ENCODE results near the gene MYO1A.
"Not testable (repeated sequence)": the region's sequence is repeated elsewhere in the genome, so short reads cannot be mapped to it uniquely, and the experiment has no call there.

MYO1A gene

GRCh38 chr12:57087010-57087690 is 37.2 kb upstream of the MYO1A start:
- DNase-seq = no peak

GRCh38 chr12:57086493-57087009 is 36.6 kb upstream of the MYO1A start:
- DNase-seq = no peak

DNA sequence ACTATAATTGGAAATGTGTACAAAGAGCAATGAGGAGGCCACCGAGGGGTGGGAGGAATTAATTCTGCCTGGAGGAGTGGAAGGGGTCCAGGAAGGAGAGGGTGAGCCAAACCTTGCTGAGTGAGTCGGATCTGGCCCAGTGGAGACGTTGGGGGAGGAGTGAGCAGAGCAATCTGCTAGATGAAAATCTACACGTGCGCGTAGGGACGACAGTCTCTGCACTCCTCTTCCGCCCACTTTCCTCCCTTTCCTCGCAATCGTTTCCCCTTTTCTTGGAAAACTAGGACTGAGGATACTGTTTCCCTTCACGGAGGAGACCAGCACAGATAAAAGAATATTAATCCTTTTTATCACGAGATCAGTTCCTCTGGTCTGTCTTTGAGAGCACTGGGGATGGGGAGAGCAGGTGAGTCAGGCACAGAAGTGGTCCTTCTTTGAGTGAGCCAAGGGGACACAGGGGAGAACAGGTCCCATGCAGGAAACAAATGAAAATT is 36.1 kb upstream of the MYO1A start:
- DNase-seq = no peak

- DNase-seq = no peak
Measured at GRCh38 chr12:57080855-57081254, 30.9 kb upstream of the MYO1A start.

DNA sequence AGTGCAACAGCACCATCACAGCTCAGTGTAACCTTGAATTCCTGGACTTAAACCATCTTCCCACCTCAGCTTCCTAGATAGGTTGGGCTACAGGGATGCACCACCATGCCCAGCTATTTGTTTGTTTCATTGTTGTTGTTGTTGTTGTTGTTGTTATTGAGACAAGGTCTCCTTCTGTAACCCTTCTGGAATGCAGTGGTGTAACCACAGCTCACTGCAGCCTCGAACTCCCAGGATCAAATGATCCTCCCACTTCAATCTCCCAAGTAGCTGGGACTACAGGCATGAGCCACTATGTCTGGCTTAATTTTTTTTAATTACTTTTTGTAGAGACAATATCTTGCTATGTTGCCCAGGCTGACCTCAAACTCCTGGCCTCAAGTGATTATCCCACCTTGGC is 29.9 kb upstream of the MYO1A start:
- no peak for DNase-seq

GRCh38 chr12:57078519-57079404 is 28.8 kb upstream of the MYO1A start, which contains the start of gene NEMP1:
Gene NEMP1 (minus strand): TSS chr12:57078791. CDS start chr12:57078745, 46 bp downstream.
- DNase-seq = no peak

DNA sequence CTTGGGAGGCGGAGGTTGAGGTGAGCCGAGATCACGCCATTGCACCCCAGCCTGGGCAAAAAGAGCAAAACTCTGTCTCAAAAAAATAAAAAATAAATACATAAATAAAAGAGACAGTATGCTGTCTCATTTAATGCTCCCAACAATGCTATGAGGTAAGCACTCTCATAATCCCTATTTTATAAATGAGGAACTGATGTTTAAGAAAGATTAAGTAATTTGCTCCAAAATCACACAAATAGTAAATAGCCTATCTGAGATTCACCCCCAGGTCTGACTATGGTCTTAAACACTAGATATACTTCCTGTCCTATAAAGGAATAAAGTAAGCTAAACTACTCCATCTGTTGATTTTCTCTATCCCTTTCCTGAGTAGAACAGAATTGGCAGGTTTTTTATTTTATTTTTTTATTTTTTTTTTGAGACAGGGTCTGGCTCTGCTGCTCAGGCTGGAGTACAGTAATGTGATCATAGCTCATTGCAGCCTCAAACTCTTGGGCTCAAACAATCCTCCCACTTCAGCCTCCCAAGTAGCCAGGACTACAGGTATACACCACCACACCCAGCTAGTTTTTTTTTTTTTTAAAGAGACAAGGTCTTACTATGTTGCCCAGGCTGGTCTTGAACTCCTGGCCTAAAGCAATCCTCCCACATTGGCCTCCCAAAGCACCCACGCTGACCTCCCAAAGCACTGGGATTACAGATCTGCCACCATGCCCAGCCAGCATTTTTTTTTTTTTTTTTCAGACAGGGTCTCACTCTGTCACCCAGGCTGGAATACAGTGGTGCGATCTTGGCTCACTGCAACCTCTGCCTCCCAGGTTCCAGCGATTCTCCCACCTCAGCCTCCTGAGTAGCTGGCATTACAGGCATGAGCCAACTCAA is 23.9 kb upstream of the MYO1A start:
- not testable (repeated sequence) for DNase-seq

- no peak for DNase-seq
Measured at GRCh38 chr12:57072661-57073060, 22.7 kb upstream of the MYO1A start.

- no peak for DNase-seq
Measured at GRCh38 chr12:57069523-57069922, 19.6 kb upstream of the MYO1A start.

GRCh38 chr12:57066245-57066644 is 16.3 kb upstream of the MYO1A start:
- no peak for DNase-seq

- DNase-seq = no peak
Measured at GRCh38 chr12:57063991-57064685, 14.2 kb upstream of the MYO1A start.

- DNase-seq = no peak
Measured at GRCh38 chr12:57058454-57058853, 8.5 kb upstream of the MYO1A start.

DNA sequence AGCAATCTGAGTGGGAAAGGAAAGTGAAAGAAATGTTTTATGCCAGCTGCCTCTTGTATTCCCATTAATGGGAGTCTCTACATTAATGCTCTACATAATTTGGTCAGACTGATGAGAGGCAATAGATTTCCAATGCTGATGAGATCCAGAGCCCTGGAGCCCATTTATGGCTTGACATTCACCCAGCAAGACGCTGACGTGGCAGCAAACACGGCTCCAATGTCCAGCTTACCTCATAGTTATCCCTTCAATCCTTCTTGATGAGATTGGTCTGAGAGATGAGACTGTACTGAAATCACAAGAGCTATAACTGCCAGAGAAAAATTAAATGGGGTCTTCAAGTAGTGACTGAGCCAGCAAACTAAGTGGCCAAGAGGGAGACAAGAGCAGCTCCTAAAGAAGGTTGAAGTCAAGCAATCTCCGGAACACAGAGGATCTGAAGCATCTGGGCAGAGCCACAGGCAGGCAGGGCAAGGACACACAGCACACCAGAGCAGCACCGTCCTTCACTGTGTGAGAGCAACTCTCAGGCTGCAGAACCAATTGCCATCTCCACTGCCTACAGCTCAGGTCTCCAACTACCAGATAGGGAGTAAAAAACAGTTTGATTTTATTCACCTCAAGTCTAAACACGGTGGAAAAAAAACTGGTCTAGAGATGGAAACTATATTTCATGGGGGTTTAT is 7.3 kb upstream of the MYO1A start:
- no peak for DNase-seq

GRCh38 chr12:57055824-57056223 is 5.9 kb upstream of the MYO1A start:
- no peak for DNase-seq

GRCh38 chr12:57053901-57054300 is 4.0 kb upstream of the MYO1A start:
- DNase-seq = not testable (repeated sequence)

- not testable (repeated sequence) for DNase-seq
Measured at GRCh38 chr12:57053146-57053545, 3.2 kb upstream of the MYO1A start.

- no peak for DNase-seq
Measured at GRCh38 chr12:57051011-57051410, 1.1 kb upstream of the MYO1A start.

DNA sequence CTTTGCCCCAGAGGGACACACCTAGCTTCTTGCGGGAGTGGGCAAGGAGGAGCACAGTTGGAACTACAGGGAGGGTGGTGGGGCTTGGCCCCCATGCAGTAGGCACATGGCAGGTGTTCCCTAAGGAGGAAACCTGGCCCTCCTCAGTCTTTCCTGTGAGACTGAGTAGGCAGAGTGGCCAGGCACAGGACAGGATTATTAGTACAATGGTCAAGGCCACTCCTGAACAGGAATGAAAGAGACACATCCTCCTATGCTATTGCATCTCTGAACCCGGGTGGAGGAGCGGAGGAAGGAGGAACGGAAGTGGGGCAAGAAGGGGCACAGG is 846 bp downstream of the MYO1A start:
- DNase-seq = no peak

GRCh38 chr12:57048423-57049118 is 1.4 kb downstream of the MYO1A start:
- DNase-seq = no peak

- no peak for DNase-seq
Measured at GRCh38 chr12:57047981-57048380, 1.9 kb downstream of the MYO1A start.

Measured in 8988T (cell line).